BJ (cell line): Measurements from ENCODE around the gene ZNF683. TPM values are rescaled to one million over a fixed set of nuclear protein-coding genes. Genes with fewer than 3 reads are reported as not detected.

Source experiments
- CTCF ChIA-PET: fragments of 350-600 bp; formaldehyde crosslinking; extraction: SDS; loops from one replicate; lab custom pipeline; 2021; ENCODE audit warnings: antibody characterized with exemption, inconsistent platforms; lab: Yijun Ruan, JAX
- POLR2A ChIA-PET: fragments of 300-600 bp; sonication (Branson Sonifier 250); formaldehyde crosslinking; extraction: SDS; loops from one replicate; lab custom pipeline; 2021; ENCODE audit warnings: antibody characterized with exemption; lab: Charles Lee
- DNase-seq: peaks from one replicate; pipeline ENCODE4 v3.0.0-alpha.2; 2011; ENCODE audit warnings: low read depth
- H3K27me3 ChIP-seq: 2 replicates; pipeline ENCODE4 v1.6.0; 2011; ENCODE audit warnings: low read length; ENCODE audit not compliant: control insufficient read depth, insufficient read depth
- H3K36me3 ChIP-seq: 2 replicates; pipeline ENCODE4 v1.5.1; 2011; ENCODE audit warnings: low read length; ENCODE audit not compliant: control insufficient read depth, insufficient read depth
- H3K4me3 ChIP-seq: 2 replicates; pipeline ENCODE4 v1.5.1; 2011; ENCODE audit warnings: low read depth, mild to moderate bottlenecking, control low read depth, low read length
- polyA plus RNA-seq: library from polyadenylated mRNA; depleted of rRNA; stranded (reverse); fragments of >200 nt; gene quantifications from 2 replicates; pipeline ENCODE4 v1.2.3, GENCODE V29; 2011
- TF ChIP-seq, protein P1 (sequence below): IDR thresholded peaks from 2 replicates; pipeline ENCODE4 v1.5.1; 2011; ENCODE audit warnings: low read depth, mild to moderate bottlenecking, control low read depth, inconsistent platforms, low read length, moderate library complexity; ENCODE audit not compliant: insufficient read depth

Gene ZNF683
- polyA plus RNA-seq, 1 experiment, result not detected

DNA sequence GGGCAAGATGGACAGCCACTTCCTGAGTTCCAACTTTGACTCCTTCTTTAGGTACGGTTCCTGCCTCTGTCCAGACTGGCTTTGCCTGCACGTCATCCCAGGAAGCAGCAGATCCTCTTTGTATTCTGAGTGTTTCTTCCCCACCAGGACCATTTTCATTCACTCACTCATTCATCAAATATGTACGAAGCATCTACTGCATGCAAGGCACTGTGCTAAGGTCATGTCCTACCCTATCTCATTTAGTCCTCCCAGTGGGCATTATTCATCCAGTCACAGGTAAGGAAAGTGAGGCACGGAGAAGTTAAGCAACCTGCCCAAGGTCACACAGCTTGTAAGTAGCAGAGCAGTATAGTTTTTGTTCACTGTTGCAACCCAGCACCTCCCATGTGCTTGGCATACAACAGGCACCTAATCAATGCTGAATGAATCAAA is 32.5 kb downstream of the ZNF683 start:
- POLR2A ChIA-PET, result no interaction called here
- Histone ChIP-seq H3K4me3 (no peak overlapping the region), H3K27me3 (peaks cover 9% of the 10 kb centered on the region), H3K36me3 (no peaks in the 10 kb centered on the region)
- CTCF ChIA-PET, result interaction anchor here (1.9 kb wide), 1 partner anchor 24 kb away, joined by 9 read pairs; no protein-coding TSS in a partner anchor
- DNase-seq, result no peak
- TF ChIP-seq, protein P1, sequence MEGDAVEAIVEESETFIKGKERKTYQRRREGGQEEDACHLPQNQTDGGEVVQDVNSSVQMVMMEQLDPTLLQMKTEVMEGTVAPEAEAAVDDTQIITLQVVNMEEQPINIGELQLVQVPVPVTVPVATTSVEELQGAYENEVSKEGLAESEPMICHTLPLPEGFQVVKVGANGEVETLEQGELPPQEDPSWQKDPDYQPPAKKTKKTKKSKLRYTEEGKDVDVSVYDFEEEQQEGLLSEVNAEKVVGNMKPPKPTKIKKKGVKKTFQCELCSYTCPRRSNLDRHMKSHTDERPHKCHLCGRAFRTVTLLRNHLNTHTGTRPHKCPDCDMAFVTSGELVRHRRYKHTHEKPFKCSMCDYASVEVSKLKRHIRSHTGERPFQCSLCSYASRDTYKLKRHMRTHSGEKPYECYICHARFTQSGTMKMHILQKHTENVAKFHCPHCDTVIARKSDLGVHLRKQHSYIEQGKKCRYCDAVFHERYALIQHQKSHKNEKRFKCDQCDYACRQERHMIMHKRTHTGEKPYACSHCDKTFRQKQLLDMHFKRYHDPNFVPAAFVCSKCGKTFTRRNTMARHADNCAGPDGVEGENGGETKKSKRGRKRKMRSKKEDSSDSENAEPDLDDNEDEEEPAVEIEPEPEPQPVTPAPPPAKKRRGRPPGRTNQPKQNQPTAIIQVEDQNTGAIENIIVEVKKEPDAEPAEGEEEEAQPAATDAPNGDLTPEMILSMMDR, result no peak

DNA sequence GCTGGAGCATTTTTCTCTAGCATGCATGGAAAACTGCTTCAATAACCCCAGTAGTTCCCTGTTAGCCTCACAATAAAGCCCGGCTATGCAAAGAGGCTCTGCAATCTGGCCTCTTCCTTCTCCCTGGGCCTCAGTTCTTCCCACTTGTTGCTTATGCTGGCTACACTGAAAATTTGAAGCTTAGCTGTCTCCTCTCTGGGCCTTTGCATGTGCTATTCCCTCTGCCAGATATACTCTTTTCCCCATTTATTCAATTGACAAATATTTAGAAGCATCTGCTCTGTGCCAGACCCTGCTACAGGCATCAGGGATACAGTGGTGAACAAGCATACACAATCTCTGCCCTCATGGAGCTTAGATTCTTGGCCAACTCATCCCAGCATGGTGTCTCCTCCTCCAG is 33.9 kb downstream of the ZNF683 start:
- no peak for DNase-seq
- Histone ChIP-seq H3K27me3 (peaks cover 9% of the 10 kb centered on the region; the same call in 1 of the 2 replicates), H3K4me3 (no peak overlapping the region), H3K36me3 (no peaks in the 10 kb centered on the region)
- ChIA-PET POLR2A (no interaction called here), CTCF (interaction anchor here (0.9 to 1.9 kb wide), 3 partner anchors 10 to 29 kb away, joined by 4 to 9 read pairs (median 6); no protein-coding TSS in a partner anchor)
- TF ChIP-seq, protein P1, result no peak

DNA sequence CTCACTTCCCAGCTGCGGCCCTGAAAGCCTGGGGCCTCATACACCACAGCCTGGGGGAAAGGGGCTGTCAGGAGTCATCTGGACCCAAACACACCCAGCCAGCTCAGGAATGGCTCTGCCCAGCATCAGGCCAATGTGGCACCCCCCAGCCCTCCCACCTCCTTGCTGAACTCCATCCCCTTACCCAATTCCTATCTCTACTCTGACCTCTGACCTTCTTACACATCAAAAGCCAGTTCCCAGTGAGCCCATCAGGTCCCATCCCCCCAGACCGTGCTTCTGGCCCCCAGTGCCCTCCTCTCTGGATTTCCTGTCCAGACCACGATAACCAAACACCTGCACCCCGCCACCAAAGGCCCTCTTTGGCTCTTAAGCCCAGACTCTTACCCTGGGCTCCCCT is 34.9 kb downstream of the ZNF683 start:
- DNase-seq, result no peak
- ChIA-PET POLR2A (no interaction called here), CTCF (interaction anchor here (0.5 kb wide), 1 partner anchor 1639 kb away, joined by 3 read pairs; no protein-coding TSS in a partner anchor)
- no peak overlapping the region for H3K4me3 ChIP-seq
- no peaks in the 10 kb centered on the region for H3K36me3 ChIP-seq
- H3K27me3 ChIP-seq, result peaks cover 9% of the 10 kb centered on the region; the same call in 1 of the 2 replicates
- TF ChIP-seq, protein P1, result no peak

DNA sequence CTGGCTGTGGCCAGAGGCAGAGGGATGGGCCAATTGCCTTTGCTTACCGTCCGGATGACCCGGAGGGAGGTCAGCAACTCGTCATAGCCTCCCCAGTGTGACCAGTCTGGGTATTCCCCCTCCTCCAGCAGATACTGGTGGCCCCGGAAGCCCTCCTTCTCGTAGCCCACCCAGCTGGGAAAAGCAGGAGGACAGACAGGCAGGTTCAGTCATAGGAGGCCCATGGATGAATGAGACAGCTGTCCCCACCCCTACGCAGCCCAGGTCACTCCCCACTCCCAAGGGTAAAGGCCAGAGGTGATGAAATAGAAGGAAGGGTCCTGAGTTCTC is 35.4 kb downstream of the ZNF683 start:
- ChIA-PET CTCF (no interaction called here), POLR2A (no interaction called here)
- Histone ChIP-seq H3K4me3 (no peak overlapping the region), H3K27me3 (peaks cover 9% of the 10 kb centered on the region; the same call in 1 of the 2 replicates), H3K36me3 (no peaks in the 10 kb centered on the region)
- TF ChIP-seq, protein P1, result no peak
- no peak for DNase-seq

DNA sequence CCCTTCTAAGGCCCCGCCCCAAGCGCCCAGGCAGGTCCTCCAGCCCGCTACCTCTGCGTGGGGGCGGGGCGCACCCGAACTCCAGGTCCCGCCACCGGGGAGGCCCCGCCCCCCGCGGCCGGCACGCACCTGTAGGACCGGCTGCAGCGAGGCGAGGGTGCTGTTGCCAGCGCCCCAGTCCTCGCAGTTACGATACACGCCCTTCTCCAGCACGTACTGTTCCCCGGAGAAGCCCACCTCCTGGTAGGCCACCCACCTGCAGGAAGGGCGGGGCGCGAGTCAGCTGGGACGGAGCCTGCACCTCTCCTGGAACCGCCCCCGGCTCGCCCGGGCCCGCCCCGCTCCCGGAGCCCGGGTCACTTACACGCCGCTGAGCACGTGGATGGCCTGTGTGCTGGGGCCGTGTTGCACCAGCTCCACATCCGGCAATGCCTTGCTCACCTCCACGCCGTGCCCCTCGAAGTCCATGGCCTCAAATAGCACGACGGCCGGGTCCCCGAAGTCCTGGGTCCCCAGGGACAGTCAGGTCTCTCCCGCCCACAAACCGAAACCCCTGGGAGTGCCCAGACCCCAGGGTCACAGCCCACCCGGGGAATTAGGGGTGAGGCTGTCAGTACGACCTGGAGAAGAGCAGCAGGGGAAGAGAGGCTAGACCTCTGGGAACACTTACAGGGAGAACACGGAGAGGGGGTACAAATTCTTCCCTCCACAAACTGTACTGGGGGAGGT is 35.9 kb downstream of the ZNF683 start:
- H3K36me3 ChIP-seq, result no peaks in the 10 kb centered on the region
- TF ChIP-seq, protein P1, result no peak
- CTCF ChIA-PET, result interaction anchor here (1.4 kb wide), 1 partner anchor 80 kb away, joined by 8 read pairs; no protein-coding TSS in a partner anchor
- peaks cover 8% of the 10 kb centered on the region; the same call in 1 of the 2 replicates for H3K27me3 ChIP-seq
- POLR2A ChIA-PET, result no interaction called here
- no peak for DNase-seq
- peak overlapping the region; percentile 61 for H3K4me3 ChIP-seq
